ENCODE data around the gene AJUBA. TPM values are rescaled to one million over a fixed set of nuclear protein-coding genes. Genes with fewer than 3 reads are reported as not detected.

Gene AJUBA
- total and polyA plus RNA-seq, 10 donors = 0.63 to 11.0 (median 2.7) TPM

GRCh38 chr14:22998329-22999012, 16.1 kb upstream of the AJUBA start:
- H3K4me1 ChIP-seq = peaks cover 0 to 7% (median 2%) of the 10 kb centered on the region in 6 donors
- TF ChIP-seq POLR2AphosphoS5 (IDR thresholded peaks at IDR 0.05) = no peak
- TF ChIP-seq POLR2A (IDR thresholded peaks at IDR 0.05) = no peak
- TF ChIP-seq CTCF (IDR thresholded peaks at IDR 0.05 in 8 of 11, conservative IDR thresholded peaks at IDR 0.05 in 3 of 11) = no peak
- intact Hi-C loops (cut with DNase I; ENCODE audit: low total_unique reads) = loop anchor here (5.0 kb wide), 1 partner anchor 44 kb away; the partner anchor contains the start of gene PSMB11
- H3K27ac ChIP-seq = no peak overlapping the region
- H3K4me3 ChIP-seq = no peak overlapping the region
- WGBS, 5 donors = 91 to 97% (median 92%) methylated on average over 16 of the region's 16 CpGs
- no peaks in the 10 kb centered on the region for H3K9me3 ChIP-seq
- no peaks in the 10 kb centered on the region for H3K27me3 ChIP-seq (replicated peaks in 1 of 7)
- DNase-seq = no peak
- H3K36me3 ChIP-seq = peaks cover 0 to 28% (median 0%) of the 10 kb centered on the region in 6 donors

- 81 to 89% (median 87%) methylated on average over 9 of the region's 9 CpGs for WGBS, 5 donors
- TF ChIP-seq POLR2AphosphoS5 (IDR thresholded peaks at IDR 0.05) (no peak), CTCF (IDR thresholded peaks at IDR 0.05 in 8 of 11, conservative IDR thresholded peaks at IDR 0.05 in 3 of 11) (no peak), POLR2A (IDR thresholded peaks at IDR 0.05) (no peak)
- Histone ChIP-seq H3K4me1 (peaks cover 0 to 7% (median 2%) of the 10 kb centered on the region in 6 donors), H3K36me3 (peaks cover 0 to 33% (median 0%) of the 10 kb centered on the region in 6 donors), H3K4me3 (no peak overlapping the region), H3K27me3 (replicated peaks in 1 of 7) (no peaks in the 10 kb centered on the region), H3K27ac (no peak overlapping the region), H3K9me3 (no peaks in the 10 kb centered on the region)
- no peak for DNase-seq
- intact Hi-C loops (cut with DNase I; ENCODE audit: low total_unique reads) = loop anchor here (5.0 kb wide), 1 partner anchor 45 kb away; the partner anchor contains the start of gene PSMB11
Observed at GRCh38 chr14:22997676-22998323, 15.4 kb upstream of the AJUBA start.

- no peak for TF ChIP-seq CTCF (IDR thresholded peaks at IDR 0.05 in 8 of 11, conservative IDR thresholded peaks at IDR 0.05 in 3 of 11)
- TF ChIP-seq POLR2AphosphoS5 (IDR thresholded peaks at IDR 0.05) = no peak
- no peak for TF ChIP-seq POLR2A (IDR thresholded peaks at IDR 0.05)
- no peaks in the 10 kb centered on the region for H3K9me3 ChIP-seq
- intact Hi-C loops (cut with DNase I; ENCODE audit: low total_unique reads) = loop anchor here (5.0 kb wide), 1 partner anchor 45 kb away; the partner anchor contains the start of gene PSMB11
- DNase-seq = no peak
- no peaks in the 10 kb centered on the region for H3K27me3 ChIP-seq (replicated peaks in 1 of 7)
- H3K36me3 ChIP-seq = peaks cover 0 to 37% (median 0%) of the 10 kb centered on the region in 6 donors
- no peak overlapping the region for H3K4me3 ChIP-seq
- WGBS, 5 donors = 67 to 77% (median 71%) methylated on average over 11 of the region's 11 CpGs
- no peak overlapping the region for H3K27ac ChIP-seq
- peaks cover 0 to 7% (median 2%) of the 10 kb centered on the region in 6 donors for H3K4me1 ChIP-seq
Observed at GRCh38 chr14:22996768-22997654, 14.7 kb upstream of the AJUBA start.

Measured in spleen (tissue), 11 donors.